ENCODE results near the gene EMP2.

EMP2 gene

GRCh38 chr16:10614685-10615084, 34.3 kb upstream of the EMP2 start:
- no peaks in the 10 kb centered on the region for H4K20me1 ChIP-seq (ENCODE audit: insufficient read depth, low read length, poor library complexity, severe bottlenecking)
- H3K4me2 ChIP-seq (ENCODE audit: low read depth, low read length, poor library complexity, severe bottlenecking), result no peak overlapping the region
- H3K9me2 ChIP-seq (replicated peaks; ENCODE audit: low read depth, low read length), result no peaks in the 10 kb centered on the region
- H3F3A ChIP-seq (ENCODE audit: low read depth), result no peaks in the 10 kb centered on the region
- H3K9ac ChIP-seq (ENCODE audit: low read depth, low read length, poor library complexity, severe bottlenecking), result no peak overlapping the region
- no peaks in the 10 kb centered on the region for H3K9me3 ChIP-seq (ENCODE audit: insufficient read depth, low read depth, low read length)
- no peaks in the 10 kb centered on the region for H3K27me3 ChIP-seq (ENCODE audit: insufficient read depth, low read length, poor library complexity, severe bottlenecking)
- no peaks in the 10 kb centered on the region for H3K79me2 ChIP-seq (ENCODE audit: insufficient read depth, low read length)
- H2AFZ ChIP-seq (ENCODE audit: low read length), result no peak overlapping the region
- H3K4me1 ChIP-seq (ENCODE audit: insufficient read depth, low read length, poor library complexity, severe bottlenecking), result no peaks in the 10 kb centered on the region
- H3K36me3 ChIP-seq (ENCODE audit: insufficient read depth, low read length), result no peaks in the 10 kb centered on the region
- no peak overlapping the region for H3K4me3 ChIP-seq (ENCODE audit: low read length, poor library complexity, severe bottlenecking)
- no peak for TF ChIP-seq CTCF (conservative IDR thresholded peaks at IDR 0.05; ENCODE audit: low read length)
- no peak for TF ChIP-seq EZH2phosphoT487 (IDR thresholded peaks at IDR 0.05; ENCODE audit: borderline replicate concordance)

- no peaks in the 10 kb centered on the region for H3K36me3 ChIP-seq (ENCODE audit: insufficient read depth, low read length)
- H3K9me2 ChIP-seq (replicated peaks; ENCODE audit: low read depth, low read length), result no peaks in the 10 kb centered on the region
Observed at GRCh38 chr16:10613785-10614485, 33.5 kb upstream of the EMP2 start.

GRCh38 chr16:10612649-10613179, 32.3 kb upstream of the EMP2 start:
- Histone ChIP-seq H4K20me1 (ENCODE audit: insufficient read depth, low read length, poor library complexity, severe bottlenecking) (no peaks in the 10 kb centered on the region), H3K36me3 (ENCODE audit: insufficient read depth, low read length) (no peaks in the 10 kb centered on the region), H3F3A (ENCODE audit: low read depth) (no peaks in the 10 kb centered on the region), H3K9me2 (replicated peaks; ENCODE audit: low read depth, low read length) (no peaks in the 10 kb centered on the region), H3K4me1 (ENCODE audit: insufficient read depth, low read length, poor library complexity, severe bottlenecking) (no peaks in the 10 kb centered on the region), H3K4me3 (ENCODE audit: low read length, poor library complexity, severe bottlenecking) (no peak overlapping the region), H3K9ac (ENCODE audit: low read depth, low read length, poor library complexity, severe bottlenecking) (no peak overlapping the region), H2AFZ (ENCODE audit: low read length) (no peak overlapping the region), H3K9me3 (ENCODE audit: insufficient read depth, low read depth, low read length) (no peaks in the 10 kb centered on the region), H3K4me2 (ENCODE audit: low read depth, low read length, poor library complexity, severe bottlenecking) (no peak overlapping the region), H3K27me3 (ENCODE audit: insufficient read depth, low read length, poor library complexity, severe bottlenecking) (no peaks in the 10 kb centered on the region), H3K79me2 (ENCODE audit: insufficient read depth, low read length) (no peaks in the 10 kb centered on the region)
- TF ChIP-seq CTCF (conservative IDR thresholded peaks at IDR 0.05; ENCODE audit: low read length) (no peak), EZH2phosphoT487 (IDR thresholded peaks at IDR 0.05; ENCODE audit: borderline replicate concordance) (no peak)

More at GRCh38 chr16:10613785-10614485, 33.5 kb upstream of the EMP2 start:
- H4K20me1 ChIP-seq (ENCODE audit: insufficient read depth, low read length, poor library complexity, severe bottlenecking), result no peaks in the 10 kb centered on the region
- H3F3A ChIP-seq (ENCODE audit: low read depth), result no peaks in the 10 kb centered on the region
- TF ChIP-seq EZH2phosphoT487 (IDR thresholded peaks at IDR 0.05; ENCODE audit: borderline replicate concordance) (no peak), CTCF (conservative IDR thresholded peaks at IDR 0.05; ENCODE audit: low read length) (no peak)
- H3K27me3 ChIP-seq (ENCODE audit: insufficient read depth, low read length, poor library complexity, severe bottlenecking), result no peaks in the 10 kb centered on the region
- no peaks in the 10 kb centered on the region for H3K9me3 ChIP-seq (ENCODE audit: insufficient read depth, low read depth, low read length)
- H3K4me1 ChIP-seq (ENCODE audit: insufficient read depth, low read length, poor library complexity, severe bottlenecking), result no peaks in the 10 kb centered on the region
- no peak overlapping the region for H2AFZ ChIP-seq (ENCODE audit: low read length)
- no peak overlapping the region for H3K4me3 ChIP-seq (ENCODE audit: low read length, poor library complexity, severe bottlenecking)
- no peak overlapping the region for H3K9ac ChIP-seq (ENCODE audit: low read depth, low read length, poor library complexity, severe bottlenecking)
- H3K4me2 ChIP-seq (ENCODE audit: low read depth, low read length, poor library complexity, severe bottlenecking), result no peak overlapping the region
- no peaks in the 10 kb centered on the region for H3K79me2 ChIP-seq (ENCODE audit: insufficient read depth, low read length)

Data from Loucy (cell line).